Ascending aorta (tissue), 2 donors: ENCODE measurements around the gene CKAP5. TPM values are rescaled to one million over a fixed set of nuclear protein-coding genes. Genes with fewer than 3 reads are reported as not detected.
A peak's percentile ranks its signal among the peaks of the same experiment; 100 is the strongest.
"Not testable (repeated sequence)": the region's sequence is repeated elsewhere in the genome, so short reads cannot be mapped to it uniquely, and the experiment has no call there.

Experiments
- DNase-seq, 2 donors: peaks; one replicate each; pipeline ENCODE4 v3.0.0-alpha.2; 2019; ENCODE audit warnings: low spot score in 2 of 2
- H3K27ac ChIP-seq, 2 donors: fragments of 200-600 bp; sonication (generic); one replicate each; pipeline ENCODE4 v1.5.1; 2016 to 2017; ENCODE audit warnings: mild to moderate bottlenecking in 1 of 2
- H3K27me3 ChIP-seq: fragments of 200-600 bp; sonication (generic); one replicate; pipeline ENCODE4 v1.5.1; 2017
- H3K36me3 ChIP-seq, 2 donors: fragments of 200-600 bp; sonication (generic); one replicate each; pipeline ENCODE4 v1.5.1; 2016
- H3K4me1 ChIP-seq, 2 donors: fragments of 200-600 bp; sonication (generic); one replicate each; pipeline ENCODE4 v1.5.1; 2016 to 2017; ENCODE audit warnings: mild to moderate bottlenecking in 1 of 2
- H3K4me3 ChIP-seq, 2 donors: fragments of 200-600 bp; sonication (generic); one replicate each; pipeline ENCODE4 v1.5.1; 2016 to 2017; ENCODE audit warnings: mild to moderate bottlenecking in 1 of 2
- H3K9me3 ChIP-seq, 2 donors: fragments of 200-600 bp; sonication (generic); one replicate each; pipeline ENCODE4 v1.5.1; 2016
- intact Hi-C: fragments of 100-400 bp; cut with DNase I; formaldehyde crosslinking; loops from one replicate; pipeline ENCODE4 v1.15.1; 2023
- total RNA-seq: library from RNA; depleted of rRNA; stranded (reverse); fragments of >200 nt; gene quantifications from one replicate; pipeline ENCODE4 v1.1.0, GENCODE V29; 2016
- TF ChIP-seq, protein P1 (sequence below), 3 experiments: fragments of 200-600 bp in 2 of 3; fragments of 450-650 bp in 1 of 3; sonication (generic) in 2 of 3; IDR thresholded peaks; one replicate each; pipeline ENCODE4 v1.5.1; 2016 to 2019; ENCODE audit warnings: antibody characterized with exemption in 3 of 3, mild to moderate bottlenecking in 1 of 3, moderate library complexity in 1 of 3

Gene CKAP5
- total RNA-seq, 1 donor from 2014 or later, result 13.5 TPM

DNA sequence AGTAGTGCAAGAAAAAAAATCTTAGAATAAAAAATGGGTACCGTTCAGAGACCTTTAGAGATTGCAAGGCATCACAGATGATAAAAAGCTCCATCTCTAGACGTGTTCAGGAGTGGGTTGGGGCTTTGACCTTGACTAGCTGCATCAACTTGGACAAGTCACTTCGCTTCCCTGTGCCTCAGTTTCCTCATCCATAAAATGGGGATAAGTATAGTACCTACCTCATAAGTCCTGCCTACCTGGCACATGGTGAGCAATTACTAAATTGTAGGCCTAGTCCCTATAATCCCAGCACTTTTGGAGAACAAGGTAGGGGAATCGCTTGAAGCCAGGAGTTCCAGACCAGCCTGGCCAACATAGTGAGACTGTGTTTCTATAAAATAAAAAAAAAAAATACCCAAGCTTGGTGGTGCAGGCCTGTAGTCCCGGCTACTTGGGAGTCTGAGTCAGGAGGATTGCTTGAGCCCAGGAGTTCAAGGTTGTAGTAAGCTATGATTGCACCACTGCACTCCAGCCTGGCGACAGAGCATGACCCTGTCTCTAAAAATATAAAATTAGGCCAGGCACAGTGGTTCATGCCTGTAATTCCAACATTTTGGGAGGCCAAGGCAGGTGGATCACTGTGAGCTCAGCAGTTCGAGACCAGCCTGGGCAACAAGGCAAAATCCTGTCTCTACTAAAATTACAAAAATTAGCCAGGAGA is 133.1 kb downstream of the CKAP5 start:
- intact Hi-C loops, result no loop called here
- Histone ChIP-seq H3K27ac (peak overlapping the region; percentile 95 to 96), H3K36me3 (peaks cover 0 to 7% of the 10 kb centered on the region in 2 donors), H3K4me1 (peaks cover 5 to 37% of the 10 kb centered on the region in 2 donors), H3K4me3 (no peak overlapping the region), H3K27me3 (no peaks in the 10 kb centered on the region), H3K9me3 (no peaks in the 10 kb centered on the region)
- no peak for DNase-seq
- TF ChIP-seq, protein P1, sequence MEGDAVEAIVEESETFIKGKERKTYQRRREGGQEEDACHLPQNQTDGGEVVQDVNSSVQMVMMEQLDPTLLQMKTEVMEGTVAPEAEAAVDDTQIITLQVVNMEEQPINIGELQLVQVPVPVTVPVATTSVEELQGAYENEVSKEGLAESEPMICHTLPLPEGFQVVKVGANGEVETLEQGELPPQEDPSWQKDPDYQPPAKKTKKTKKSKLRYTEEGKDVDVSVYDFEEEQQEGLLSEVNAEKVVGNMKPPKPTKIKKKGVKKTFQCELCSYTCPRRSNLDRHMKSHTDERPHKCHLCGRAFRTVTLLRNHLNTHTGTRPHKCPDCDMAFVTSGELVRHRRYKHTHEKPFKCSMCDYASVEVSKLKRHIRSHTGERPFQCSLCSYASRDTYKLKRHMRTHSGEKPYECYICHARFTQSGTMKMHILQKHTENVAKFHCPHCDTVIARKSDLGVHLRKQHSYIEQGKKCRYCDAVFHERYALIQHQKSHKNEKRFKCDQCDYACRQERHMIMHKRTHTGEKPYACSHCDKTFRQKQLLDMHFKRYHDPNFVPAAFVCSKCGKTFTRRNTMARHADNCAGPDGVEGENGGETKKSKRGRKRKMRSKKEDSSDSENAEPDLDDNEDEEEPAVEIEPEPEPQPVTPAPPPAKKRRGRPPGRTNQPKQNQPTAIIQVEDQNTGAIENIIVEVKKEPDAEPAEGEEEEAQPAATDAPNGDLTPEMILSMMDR (IDR thresholded peaks at IDR 0.05), result no peak

DNA sequence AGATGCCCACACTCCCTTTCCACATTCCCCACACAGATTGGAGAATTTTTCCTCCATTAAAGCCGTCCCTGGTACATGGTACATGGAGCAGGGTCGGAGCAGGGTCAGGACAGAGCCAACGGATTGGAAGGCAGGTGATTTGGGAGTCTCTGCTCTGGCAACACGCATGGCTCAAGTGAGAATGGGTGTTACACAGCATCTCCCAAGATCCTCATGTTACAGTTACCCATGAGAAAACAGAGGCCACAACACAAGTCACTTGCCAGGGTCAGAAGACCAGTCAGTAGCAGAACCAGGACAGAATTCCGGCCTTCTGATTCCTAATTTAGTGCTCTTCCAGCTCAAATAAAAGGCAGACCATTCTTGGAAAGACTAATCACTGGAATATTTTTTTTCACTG is 134.8 kb downstream of the CKAP5 start:
- Histone ChIP-seq H3K9me3 (no peaks in the 10 kb centered on the region), H3K36me3 (peaks cover 14 to 22% of the 10 kb centered on the region in 2 donors), H3K27ac (peak overlapping the region; percentile 95 to 96), H3K4me3 (no peak overlapping the region), H3K4me1 (peaks cover 5 to 37% of the 10 kb centered on the region in 2 donors), H3K27me3 (no peaks in the 10 kb centered on the region)
- TF ChIP-seq, protein P1 (IDR thresholded peaks at IDR 0.05), result no peak
- intact Hi-C loops, result loop anchor here (2.0 kb wide), 1 partner anchor 25 kb away; no protein-coding TSS in a partner anchor
- no peak for DNase-seq

DNA sequence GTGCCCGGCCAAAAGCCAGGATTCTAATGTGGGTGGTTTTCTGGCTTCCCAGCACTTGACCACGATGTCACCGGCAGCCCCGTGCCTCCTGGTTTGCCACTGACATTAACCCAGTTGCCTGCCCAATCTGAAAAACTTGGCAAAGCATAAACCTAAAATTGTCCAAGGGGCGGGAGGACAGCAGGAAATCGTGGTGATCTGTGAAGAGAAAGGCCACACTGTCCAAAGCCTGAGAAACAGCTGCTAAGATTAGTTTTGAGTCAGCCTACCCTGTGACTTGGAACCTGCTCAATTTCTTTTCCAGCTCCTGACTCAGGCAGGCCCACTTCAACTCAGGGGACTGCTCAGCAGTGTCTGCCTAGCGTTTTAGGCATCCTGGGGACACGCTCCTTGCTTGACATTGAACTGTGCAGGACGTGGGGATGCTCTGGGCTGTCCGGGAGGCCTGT is 135.2 kb downstream of the CKAP5 start:
- intact Hi-C loops, result loop anchor here (1.0 to 2.0 kb wide), 2 partner anchors 11 to 26 kb away; partner anchors contain the start of gene ARHGAP1
- Histone ChIP-seq H3K9me3 (no peaks in the 10 kb centered on the region), H3K27me3 (no peaks in the 10 kb centered on the region), H3K27ac (peak overlapping the region; percentile 95 to 96), H3K4me1 (peaks cover 5 to 37% of the 10 kb centered on the region in 2 donors), H3K36me3 (peaks cover 18 to 27% of the 10 kb centered on the region in 2 donors), H3K4me3 (no peak overlapping the region)
- TF ChIP-seq, protein P1 (IDR thresholded peaks at IDR 0.05), result no peak
- peak; percentile 72 to 94 for DNase-seq

DNA sequence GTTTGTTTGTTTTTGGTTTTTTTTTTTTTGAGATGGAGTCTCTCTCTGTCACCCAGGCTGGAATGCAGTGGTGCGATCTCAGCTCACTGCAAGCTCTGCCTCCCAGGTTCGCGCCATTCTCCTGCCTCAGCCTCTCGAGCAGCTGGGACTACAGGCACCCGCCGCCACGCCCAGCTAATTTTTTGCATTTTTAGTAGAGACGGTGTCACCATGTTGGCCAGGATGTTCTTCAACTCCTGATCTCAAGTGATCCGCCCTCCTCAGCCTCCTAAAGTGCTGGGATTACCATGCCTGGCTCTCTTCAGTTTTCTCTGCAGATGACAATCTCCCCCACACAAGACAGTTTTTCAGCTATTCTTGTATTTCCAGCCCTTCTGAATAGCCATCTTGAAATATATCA is 136.7 kb downstream of the CKAP5 start:
- H3K4me3 ChIP-seq, H3K27me3 ChIP-seq, DNase-seq, intact Hi-C loops, H3K9me3 ChIP-seq: not testable (repeated sequence)
- Histone ChIP-seq H3K36me3 (peaks cover 32 to 42% of the 10 kb centered on the region in 2 donors), H3K4me1 (peaks cover 5 to 32% of the 10 kb centered on the region in 2 donors), H3K27ac (peak overlapping the region; percentile 95 to 96)

DNA sequence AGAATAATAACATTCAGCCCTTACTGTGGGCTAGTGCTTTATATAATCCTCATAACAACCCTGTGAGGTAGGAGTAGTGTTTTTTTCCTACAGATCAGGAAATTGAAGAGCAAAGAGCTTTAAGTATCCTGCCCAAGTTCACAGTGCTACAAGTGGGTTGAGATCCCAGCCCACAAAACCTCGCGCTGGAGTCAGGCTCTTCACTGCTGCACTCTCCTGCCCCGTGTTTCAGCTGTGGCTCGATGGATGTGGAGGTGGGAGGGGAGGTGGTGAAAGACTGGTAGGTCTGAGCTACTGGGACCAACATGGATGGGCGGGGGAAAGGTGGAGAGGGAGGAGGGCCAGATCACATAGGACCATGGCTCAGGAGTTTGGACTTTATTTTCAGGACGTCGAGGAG is 139.2 kb downstream of the CKAP5 start:
- TF ChIP-seq, protein P1 (IDR thresholded peaks at IDR 0.05), result no peak
- H3K36me3 ChIP-seq, result peaks cover 51 to 60% of the 10 kb centered on the region in 2 donors
- H3K27me3 ChIP-seq, result no peaks in the 10 kb centered on the region
- intact Hi-C loops, result no loop called here
- peaks cover 6 to 19% of the 10 kb centered on the region in 2 donors for H3K4me1 ChIP-seq
- H3K27ac ChIP-seq, result no peak overlapping the region
- H3K9me3 ChIP-seq, result no peaks in the 10 kb centered on the region
- no peak for DNase-seq
- no peak overlapping the region for H3K4me3 ChIP-seq

DNA sequence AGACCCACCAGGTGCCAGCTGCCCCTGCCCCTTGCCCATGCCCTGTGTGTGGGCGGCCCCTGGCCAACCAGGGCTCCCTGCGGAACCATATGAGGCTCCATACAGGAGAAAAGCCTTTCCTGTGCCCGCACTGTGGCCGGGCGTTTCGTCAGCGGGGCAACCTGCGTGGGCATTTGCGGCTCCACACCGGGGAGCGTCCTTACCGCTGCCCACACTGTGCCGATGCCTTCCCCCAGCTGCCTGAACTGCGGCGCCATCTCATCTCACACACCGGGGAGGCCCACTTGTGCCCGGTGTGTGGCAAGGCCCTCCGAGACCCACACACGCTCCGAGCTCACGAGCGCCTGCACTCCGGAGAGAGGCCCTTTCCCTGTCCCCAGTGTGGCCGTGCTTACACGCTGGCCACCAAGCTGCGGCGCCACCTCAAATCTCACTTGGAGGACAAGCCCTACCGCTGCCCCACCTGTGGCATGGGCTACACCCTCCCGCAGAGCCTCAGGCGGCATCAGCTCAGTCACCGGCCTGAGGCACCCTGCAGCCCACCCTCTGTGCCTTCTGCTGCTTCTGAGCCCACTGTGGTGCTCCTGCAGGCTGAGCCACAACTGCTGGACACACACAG is 140.9 kb downstream of the CKAP5 start:
- intact Hi-C loops, result no loop called here
- Histone ChIP-seq H3K27ac (no peak overlapping the region), H3K4me3 (no peak overlapping the region), H3K27me3 (no peaks in the 10 kb centered on the region), H3K36me3 (peaks cover 51 to 60% of the 10 kb centered on the region in 2 donors), H3K9me3 (no peaks in the 10 kb centered on the region), H3K4me1 (peaks cover 10 to 11% of the 10 kb centered on the region in 2 donors)
- TF ChIP-seq, protein P1 (IDR thresholded peaks at IDR 0.05), result no peak
- DNase-seq, result no peak
